Neural cell (in vitro differentiated cells): ENCODE measurements around the gene STARD7.

Source experiments
- CTCF ChIP-seq: fragments of 450-650 bp; IDR thresholded peaks from 2 replicates; pipeline ENCODE4 v1.5.1; 2014; ENCODE audit warnings: antibody characterized with exemption, mild to moderate bottlenecking, moderate library complexity; ENCODE audit not compliant: poor library complexity, severe bottlenecking
- EP300 ChIP-seq: fragments of 450-650 bp; conservative IDR thresholded peaks from 2 replicates; pipeline ENCODE4 v1.6.1; 2014; ENCODE audit warnings: antibody characterized with exemption, mild to moderate bottlenecking, moderate library complexity; ENCODE audit not compliant: poor library complexity, severe bottlenecking
- EZH2 ChIP-seq: fragments of 200-600, 300-800 bp; shearing (Covaris generic), sonication (generic); IDR thresholded peaks from 2 replicates; pipeline ENCODE4 v1.6.1; 2014; ENCODE audit warnings: antibody characterized with exemption, low read length, borderline replicate concordance, mild to moderate bottlenecking; ENCODE audit not compliant: insufficient read depth, poor library complexity, severe bottlenecking
- POLR2AphosphoS5 ChIP-seq: IDR thresholded peaks from 2 replicates; pipeline ENCODE4 v1.6.1; 2012
- RAD21 ChIP-seq: fragments of 450-650 bp; conservative IDR thresholded peaks from 2 replicates; pipeline ENCODE4 v1.6.1; 2014; ENCODE audit warnings: antibody characterized with exemption, mild to moderate bottlenecking, moderate library complexity
- SMC3 ChIP-seq: fragments of 450-650 bp; conservative IDR thresholded peaks from 2 replicates; pipeline ENCODE4 v1.6.1; 2014; ENCODE audit warnings: antibody characterized with exemption, mild to moderate bottlenecking, moderate library complexity; ENCODE audit not compliant: poor library complexity

- TF ChIP-seq CTCF = no peak
- TF ChIP-seq EZH2 = no peak
- TF ChIP-seq SMC3 = no peak
- TF ChIP-seq RAD21 = no peak
- TF ChIP-seq POLR2AphosphoS5 = no peak
- no peak for TF ChIP-seq EP300
Observed at GRCh38 chr2:96251721-96252292, 43.2 kb upstream of the STARD7 start.
